BJ (cell line): ENCODE data around the gene CA5A. TPM values are rescaled to one million over a fixed set of nuclear protein-coding genes. Genes with fewer than 3 reads are reported as not detected.
"Not testable (repeated sequence)": the region's sequence is repeated elsewhere in the genome, so short reads cannot be mapped to it uniquely, and the experiment has no call there.

Experiments
- CTCF ChIA-PET: fragments of 350-600 bp; formaldehyde crosslinking; extraction: SDS; loops from one replicate; lab custom pipeline; 2021; ENCODE audit warnings: antibody characterized with exemption, inconsistent platforms; lab: Yijun Ruan, JAX
- POLR2A ChIA-PET: fragments of 300-600 bp; sonication (Branson Sonifier 250); formaldehyde crosslinking; extraction: SDS; loops from one replicate; lab custom pipeline; 2021; ENCODE audit warnings: antibody characterized with exemption; lab: Charles Lee
- DNase-seq: peaks from one replicate; pipeline ENCODE4 v3.0.0-alpha.2; 2011; ENCODE audit warnings: low read depth
- H3K27me3 ChIP-seq: 2 replicates; pipeline ENCODE4 v1.6.0; 2011; ENCODE audit warnings: low read length; ENCODE audit not compliant: control insufficient read depth, insufficient read depth
- H3K36me3 ChIP-seq: 2 replicates; pipeline ENCODE4 v1.5.1; 2011; ENCODE audit warnings: low read length; ENCODE audit not compliant: control insufficient read depth, insufficient read depth
- H3K4me3 ChIP-seq: 2 replicates; pipeline ENCODE4 v1.5.1; 2011; ENCODE audit warnings: low read depth, mild to moderate bottlenecking, control low read depth, low read length
- polyA plus RNA-seq: library from polyadenylated mRNA; depleted of rRNA; stranded (reverse); fragments of >200 nt; gene quantifications from 2 replicates; pipeline ENCODE4 v1.2.3, GENCODE V29; 2011
- TF ChIP-seq, protein P1 (sequence below): IDR thresholded peaks from 2 replicates; pipeline ENCODE4 v1.5.1; 2011; ENCODE audit warnings: low read depth, mild to moderate bottlenecking, control low read depth, inconsistent platforms, low read length, moderate library complexity; ENCODE audit not compliant: insufficient read depth

Gene CA5A
- polyA plus RNA-seq, 1 experiment: not detected

DNA sequence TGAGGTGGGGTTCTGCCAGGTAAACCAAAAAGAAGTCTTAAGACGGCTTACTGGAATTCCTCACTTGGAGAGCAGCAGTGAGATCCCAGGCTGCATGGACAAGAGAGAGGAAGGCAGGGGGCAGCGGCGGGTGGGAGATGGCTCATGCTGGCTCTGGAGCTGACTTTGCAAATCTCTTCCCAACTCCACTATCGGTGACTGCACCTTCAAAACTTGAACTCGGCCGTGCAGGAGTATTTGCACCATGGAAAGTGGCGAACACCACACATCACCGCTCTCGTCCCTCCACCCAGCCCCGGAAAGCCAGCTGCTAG, 16.7 kb downstream of the CA5A start:
- Histone ChIP-seq H3K4me3 (no peak overlapping the region), H3K36me3 (no peaks in the 10 kb centered on the region), H3K27me3 (peaks cover 1% of the 10 kb centered on the region; the same call in 1 of the 2 replicates)
- DNase-seq: no peak
- ChIA-PET CTCF (interaction anchor here (0.6 kb wide), 1 partner anchor 129 kb away, joined by 3 read pairs; no protein-coding TSS in a partner anchor), POLR2A (no interaction called here)
- TF ChIP-seq, protein P1, sequence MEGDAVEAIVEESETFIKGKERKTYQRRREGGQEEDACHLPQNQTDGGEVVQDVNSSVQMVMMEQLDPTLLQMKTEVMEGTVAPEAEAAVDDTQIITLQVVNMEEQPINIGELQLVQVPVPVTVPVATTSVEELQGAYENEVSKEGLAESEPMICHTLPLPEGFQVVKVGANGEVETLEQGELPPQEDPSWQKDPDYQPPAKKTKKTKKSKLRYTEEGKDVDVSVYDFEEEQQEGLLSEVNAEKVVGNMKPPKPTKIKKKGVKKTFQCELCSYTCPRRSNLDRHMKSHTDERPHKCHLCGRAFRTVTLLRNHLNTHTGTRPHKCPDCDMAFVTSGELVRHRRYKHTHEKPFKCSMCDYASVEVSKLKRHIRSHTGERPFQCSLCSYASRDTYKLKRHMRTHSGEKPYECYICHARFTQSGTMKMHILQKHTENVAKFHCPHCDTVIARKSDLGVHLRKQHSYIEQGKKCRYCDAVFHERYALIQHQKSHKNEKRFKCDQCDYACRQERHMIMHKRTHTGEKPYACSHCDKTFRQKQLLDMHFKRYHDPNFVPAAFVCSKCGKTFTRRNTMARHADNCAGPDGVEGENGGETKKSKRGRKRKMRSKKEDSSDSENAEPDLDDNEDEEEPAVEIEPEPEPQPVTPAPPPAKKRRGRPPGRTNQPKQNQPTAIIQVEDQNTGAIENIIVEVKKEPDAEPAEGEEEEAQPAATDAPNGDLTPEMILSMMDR: no peak

DNA sequence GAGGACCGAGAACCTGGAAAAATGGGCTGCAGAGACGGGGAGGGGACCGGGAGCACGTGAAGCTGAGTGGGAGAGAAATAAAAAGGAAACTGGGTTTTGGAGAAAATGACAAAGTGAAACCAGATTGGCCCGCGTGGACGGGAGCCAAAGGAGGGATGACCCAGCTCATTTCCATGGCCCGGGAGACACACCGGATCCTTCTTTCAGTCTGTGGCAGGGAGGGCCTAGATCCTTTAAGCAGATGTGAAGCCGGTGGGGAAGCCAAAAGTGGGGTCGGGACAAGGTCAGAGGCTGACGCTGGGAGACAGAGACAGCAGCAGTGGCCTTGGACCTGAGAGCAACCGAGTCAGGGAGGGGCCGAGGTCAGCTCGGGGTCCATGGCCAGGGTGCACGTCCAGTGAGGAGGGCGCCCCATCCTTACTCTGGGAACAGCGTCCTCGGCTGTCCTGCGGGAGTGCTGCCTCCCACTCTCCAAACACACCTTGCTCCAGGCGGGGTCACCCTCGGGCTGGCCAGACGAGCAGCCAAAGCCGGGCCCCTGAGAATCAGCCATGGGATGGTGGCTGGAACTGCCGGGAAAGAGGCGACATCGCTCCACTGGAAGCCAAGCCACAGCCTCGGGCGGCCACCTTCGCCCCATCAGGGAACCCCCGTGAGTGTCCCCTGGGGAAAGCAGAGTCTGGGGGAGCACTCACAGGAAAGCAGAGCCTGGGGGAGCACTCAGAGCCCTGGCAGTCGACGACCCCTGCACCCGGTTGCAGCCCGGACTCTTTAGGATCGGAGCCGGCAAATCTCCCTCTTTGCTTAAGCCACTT, 17.3 kb downstream of the CA5A start:
- Histone ChIP-seq H3K36me3 (no peaks in the 10 kb centered on the region), H3K27me3 (peaks cover 1% of the 10 kb centered on the region; the same call in 1 of the 2 replicates), H3K4me3 (no peak overlapping the region)
- TF ChIP-seq, protein P1: no peak
- POLR2A ChIA-PET: no interaction called here
- CTCF ChIA-PET: interaction anchor here (0.6 to 1.8 kb wide), 4 partner anchors 9 to 149 kb away, joined by 3 to 9 read pairs (median 3); no protein-coding TSS in a partner anchor
- no peak for DNase-seq

DNA sequence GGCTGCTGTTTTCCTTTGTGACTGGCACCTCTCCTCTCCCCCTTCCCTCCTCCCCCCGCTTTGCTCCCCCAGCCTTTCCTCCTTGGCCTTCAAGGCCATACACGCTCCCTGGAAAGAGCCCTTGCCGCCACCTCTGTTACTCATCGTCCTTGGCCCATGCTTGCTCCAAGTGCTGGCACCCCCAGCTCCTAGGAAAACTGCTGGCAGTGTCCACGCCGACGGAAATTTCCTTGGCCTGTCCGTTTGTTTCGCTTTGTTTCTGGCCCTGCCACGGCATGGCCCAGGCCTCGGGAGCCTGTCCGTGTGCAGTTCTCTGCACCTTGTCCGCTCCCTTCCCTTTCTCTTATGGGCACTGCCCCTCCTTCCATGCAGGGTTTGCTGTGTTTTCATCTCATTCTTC, 18.0 kb downstream of the CA5A start:
- H3K4me3 ChIP-seq: no peak overlapping the region
- POLR2A ChIA-PET: no interaction called here

DNA sequence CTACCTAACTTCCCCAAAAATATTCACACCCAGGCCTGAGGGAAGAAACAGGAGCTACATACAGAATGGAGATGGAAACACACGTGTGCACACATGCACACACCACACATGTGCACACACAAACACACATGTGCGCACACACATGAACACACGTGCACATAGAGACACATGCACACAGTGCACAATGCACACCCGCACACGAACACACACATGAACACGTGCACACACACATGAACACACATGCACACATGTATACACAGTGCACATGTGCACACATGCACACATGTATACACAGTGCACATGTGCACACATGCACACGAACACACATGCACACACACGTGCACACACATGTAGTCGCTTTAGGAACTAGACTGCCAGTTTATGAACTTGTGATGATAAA, 18.8 kb downstream of the CA5A start:
- TF ChIP-seq, protein P1: no peak
- no peak for DNase-seq
- ChIA-PET CTCF (interaction anchor here (1.1 to 1.8 kb wide), 3 partner anchors 8 to 78 kb away, joined by 3 to 9 read pairs (median 3); no protein-coding TSS in a partner anchor), POLR2A (no interaction called here)
- Histone ChIP-seq H3K4me3 (no peak overlapping the region), H3K36me3 (no peaks in the 10 kb centered on the region), H3K27me3 (0 out of 2 replicates have a peak, but pooled peaks cover 1% of the 10 kb centered on the region)

More for the DNA sequence above, 18.0 kb downstream of the CA5A start:
- peaks cover 1% of the 10 kb centered on the region; the same call in 1 of the 2 replicates for H3K27me3 ChIP-seq
- H3K36me3 ChIP-seq: no peaks in the 10 kb centered on the region
- CTCF ChIA-PET: interaction anchor here (0.7 to 1.8 kb wide), 3 partner anchors 8 to 148 kb away, joined by 3 to 9 read pairs (median 3); no protein-coding TSS in a partner anchor
- no peak for DNase-seq
- TF ChIP-seq, protein P1: no peak

- POLR2A ChIA-PET: no interaction called here
- CTCF ChIA-PET: interaction anchor here (1.4 kb wide), 1 partner anchor 65 kb away, joined by 4 read pairs; no protein-coding TSS in a partner anchor
- DNase-seq: no peak
- TF ChIP-seq, protein P1: no peak
- no peak overlapping the region for H3K4me3 ChIP-seq
- no peaks in the 10 kb centered on the region for H3K36me3 ChIP-seq
- H3K27me3 ChIP-seq: 0 out of 2 replicates have a peak, but pooled peaks cover under 1% of the 10 kb centered on the region
Observed at GRCh38 chr16:87914812-87915211, 21.5 kb downstream of the CA5A start.

GRCh38 chr16:87914021-87914725, 22.2 kb downstream of the CA5A start:
- POLR2A ChIA-PET, H3K27me3 ChIP-seq, H3K36me3 ChIP-seq, DNase-seq, H3K4me3 ChIP-seq: not testable (repeated sequence)
- CTCF ChIA-PET: interaction anchor here (1.1 kb wide), 2 partner anchors 44 to 135 kb away, joined by 3 read pairs; no protein-coding TSS in a partner anchor

DNA sequence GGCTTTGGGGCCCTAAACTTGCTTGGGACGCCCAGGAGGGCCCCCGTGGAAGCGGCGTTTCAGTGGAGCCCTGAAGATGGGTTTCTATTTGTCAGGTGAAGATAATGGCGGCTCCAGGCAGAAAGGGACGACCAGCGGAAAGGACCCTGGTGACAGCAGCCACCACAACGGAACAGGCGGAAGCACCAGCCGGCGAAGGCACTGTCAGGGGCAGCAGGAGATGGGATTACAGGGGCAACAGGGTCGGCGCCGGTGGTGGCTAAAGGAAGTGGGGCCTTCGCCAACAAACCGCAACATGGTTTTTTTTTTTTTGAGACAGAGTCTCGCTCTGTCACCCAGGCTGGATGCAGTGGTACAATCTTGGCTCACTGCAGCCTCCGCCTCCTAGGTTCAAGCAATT, 23.6 kb downstream of the CA5A start:
- H3K4me3 ChIP-seq, DNase-seq, H3K27me3 ChIP-seq, H3K36me3 ChIP-seq, POLR2A ChIA-PET: not testable (repeated sequence)
- CTCF ChIA-PET: interaction anchor here (1.1 to 1.8 kb wide), 2 partner anchors 42 to 133 kb away, joined by 3 to 10 read pairs; no protein-coding TSS in a partner anchor
